WTC11 (cell line): ENCODE measurements around the gene SLC25A23. TPM values are rescaled to one million over a fixed set of nuclear protein-coding genes. Genes with fewer than 3 reads are reported as not detected.

Experiments used
- ATAC-seq: fragments of 200-7000 bp; cut with Tn5 transposase; 2 replicates; pipeline ENCODE4 v1.10.0; 2021; ENCODE audit warnings: mild to moderate bottlenecking, moderate library complexity
- CTCF ChIA-PET: fragments of 300-600 bp; sonication (Branson Sonifier 250); formaldehyde crosslinking; loops from one replicate; lab custom pipeline; 2021; ENCODE audit warnings: antibody characterized with exemption; lab: Charles Lee
- POLR2A ChIA-PET: fragments of 350-600 bp; sonication (Branson Sonifier 250); formaldehyde crosslinking; loops from one replicate; lab custom pipeline; 2021; ENCODE audit warnings: antibody characterized with exemption; lab: Charles Lee
- DNase-seq: peaks from one replicate; pipeline ENCODE4 v3.0.0; 2021; ENCODE audit warnings: low spot score
- H3K27ac Mint-ChIP-seq: 2 replicates; pipeline ENCODE4 v1.8.0; 2021; ENCODE audit warnings: mixed read lengths
- H3K27me3 Mint-ChIP-seq: 2 replicates; pipeline ENCODE4 v1.8.0; 2021; ENCODE audit warnings: low read depth, mild to moderate bottlenecking, moderate library complexity, mixed read lengths
- H3K36me3 Mint-ChIP-seq: 2 replicates; pipeline ENCODE4 v1.8.0; 2021; ENCODE audit warnings: mixed read lengths
- H3K4me1 Mint-ChIP-seq: 2 replicates; pipeline ENCODE4 v1.8.0; 2022; ENCODE audit warnings: mixed read lengths
- H3K4me3 Mint-ChIP-seq: 2 replicates; pipeline ENCODE4 v1.8.0; 2021; ENCODE audit warnings: mild to moderate bottlenecking, moderate library complexity, mixed read lengths
- H3K9me3 Mint-ChIP-seq: 2 replicates; pipeline ENCODE4 v1.8.0; 2021; ENCODE audit warnings: mixed read lengths
- CBFB ChIP-seq: sonication (generic); formaldehyde crosslinking; IDR thresholded peaks from 2 replicates; pipeline ENCODE4 v1.8.1; 2022; ENCODE audit warnings: mild to moderate bottlenecking, low read depth, missing genetic modification reagents
- CREB1 ChIP-seq: sonication (generic); formaldehyde crosslinking; IDR thresholded peaks from 2 replicates; pipeline ENCODE4 v1.8.0; 2023; ENCODE audit warnings: mild to moderate bottlenecking, missing genetic modification reagents
- EMX1 ChIP-seq: fragments of 250-450 bp; sonication (Bioruptor Pico); IDR thresholded peaks from 2 replicates; pipeline ENCODE4 v1.8.0; 2021; ENCODE audit warnings: mild to moderate bottlenecking
- ETV6 ChIP-seq: sonication (generic); formaldehyde crosslinking; IDR thresholded peaks from 2 replicates; pipeline ENCODE4 v1.8.1; 2022; ENCODE audit warnings: mild to moderate bottlenecking, missing genetic modification reagents
- GRHL2 ChIP-seq: fragments of 250-450 bp; sonication (Bioruptor Pico); IDR thresholded peaks from 2 replicates; pipeline ENCODE4 v1.8.0; 2022; ENCODE audit warnings: mild to moderate bottlenecking, moderate library complexity; ENCODE audit not compliant: insufficient replicate concordance, severe bottlenecking
- HMGXB4 ChIP-seq: sonication (generic); formaldehyde crosslinking; IDR thresholded peaks from 2 replicates; pipeline ENCODE4 v1.8.1; 2023; ENCODE audit warnings: mild to moderate bottlenecking, moderate library complexity, missing genetic modification reagents
- IRF1 ChIP-seq: sonication (generic); formaldehyde crosslinking; IDR thresholded peaks from 2 replicates; pipeline ENCODE4 v1.8.0; 2023; ENCODE audit warnings: missing genetic modification reagents
- MYBL2 ChIP-seq: sonication (generic); formaldehyde crosslinking; IDR thresholded peaks from 2 replicates; pipeline ENCODE4 v1.8.1; 2023; ENCODE audit warnings: mild to moderate bottlenecking, moderate library complexity, missing genetic modification reagents
- NFATC4 ChIP-seq: fragments of 250-450 bp; sonication (Bioruptor Pico); IDR thresholded peaks from 2 replicates; pipeline ENCODE4 v1.9.0; 2021; ENCODE audit warnings: mild to moderate bottlenecking
- NFYB ChIP-seq: sonication (generic); formaldehyde crosslinking; conservative IDR thresholded peaks from 2 replicates; pipeline ENCODE4 v1.8.0; 2022; ENCODE audit warnings: low read depth, missing genetic modification reagents
- NR1H2 ChIP-seq: sonication (generic); formaldehyde crosslinking; IDR thresholded peaks from 2 replicates; pipeline ENCODE4 v1.9.0; 2021; ENCODE audit warnings: mild to moderate bottlenecking, moderate library complexity, missing genetic modification reagents
- NR3C1 ChIP-seq: sonication (generic); formaldehyde crosslinking; conservative IDR thresholded peaks from 2 replicates; pipeline ENCODE4 v1.8.1; 2023; ENCODE audit warnings: low read depth, mild to moderate bottlenecking, missing genetic modification reagents
- RELA ChIP-seq: sonication (generic); formaldehyde crosslinking; IDR thresholded peaks from 2 replicates; pipeline ENCODE4 v1.8.1; 2022; ENCODE audit warnings: missing genetic modification reagents, mild to moderate bottlenecking, borderline replicate concordance
- SMAD4 ChIP-seq: sonication (generic); formaldehyde crosslinking; IDR thresholded peaks from 2 replicates; pipeline ENCODE4 v1.8.0; 2022; ENCODE audit warnings: mild to moderate bottlenecking, missing genetic modification reagents
- SOX15 ChIP-seq: fragments of 250-450 bp; sonication (Bioruptor Pico); IDR thresholded peaks from 2 replicates; pipeline ENCODE4 v1.9.0; 2021; ENCODE audit warnings: mild to moderate bottlenecking
- TEAD4 ChIP-seq: sonication (generic); formaldehyde crosslinking; IDR thresholded peaks from 2 replicates; pipeline ENCODE4 v1.8.0; 2022; ENCODE audit warnings: mild to moderate bottlenecking, missing genetic modification reagents
- ZNF138 ChIP-seq: sonication (generic); formaldehyde crosslinking; conservative IDR thresholded peaks from 2 replicates; pipeline ENCODE4 v1.8.1; 2022; ENCODE audit warnings: mild to moderate bottlenecking, moderate library complexity, missing genetic modification reagents
- ZNF232 ChIP-seq: sonication (generic); formaldehyde crosslinking; IDR thresholded peaks from 2 replicates; pipeline ENCODE4 v1.8.0; 2022; ENCODE audit warnings: mild to moderate bottlenecking, missing genetic modification reagents
- ZNF317 ChIP-seq: sonication (generic); formaldehyde crosslinking; IDR thresholded peaks from 2 replicates; pipeline ENCODE4 v1.8.1; 2023; ENCODE audit warnings: low read depth, mild to moderate bottlenecking, moderate library complexity, missing genetic modification reagents, borderline replicate concordance
- ZNF396 ChIP-seq: fragments of 250-450 bp; sonication (Bioruptor Pico); IDR thresholded peaks from 2 replicates; pipeline ENCODE4 v1.8.0; 2021; ENCODE audit warnings: mild to moderate bottlenecking, moderate library complexity, borderline replicate concordance
- total RNA-seq: library from RNA; stranded (reverse); gene quantifications from 3 replicates; pipeline ENCODE4 v1.2.3, GENCODE V29; 2021
- TF ChIP-seq, protein P1 (sequence below): sonication (generic); formaldehyde crosslinking; IDR thresholded peaks from 2 replicates; pipeline ENCODE4 v1.8.0; 2023; ENCODE audit warnings: missing genetic modification reagents, mild to moderate bottlenecking, borderline replicate concordance
- TF ChIP-seq, protein P2 (sequence below): sonication (generic); formaldehyde crosslinking; IDR thresholded peaks from 2 replicates; pipeline ENCODE4 v1.8.1; 2022; ENCODE audit warnings: low read depth, mild to moderate bottlenecking, moderate library complexity, missing genetic modification reagents, borderline replicate concordance
- TF ChIP-seq, protein P3 (sequence below): fragments of 200-600 bp; IDR thresholded peaks from 2 replicates; pipeline ENCODE4 v1.8.0; 2022; ENCODE audit warnings: antibody characterized with exemption
- TF ChIP-seq, protein P4 (sequence below): sonication (generic); formaldehyde crosslinking; IDR thresholded peaks from 2 replicates; pipeline ENCODE4 v1.8.1; 2023; ENCODE audit warnings: mild to moderate bottlenecking, missing genetic modification reagents, moderate library complexity
- TF ChIP-seq, protein P5 (sequence below): sonication (generic); formaldehyde crosslinking; IDR thresholded peaks from 2 replicates; pipeline ENCODE4 v1.8.1; 2022; ENCODE audit warnings: mild to moderate bottlenecking, moderate library complexity, missing genetic modification reagents

SLC25A23 gene
- total RNA-seq, 1 experiment from 2014 or later: 63.6 TPM

DNA sequence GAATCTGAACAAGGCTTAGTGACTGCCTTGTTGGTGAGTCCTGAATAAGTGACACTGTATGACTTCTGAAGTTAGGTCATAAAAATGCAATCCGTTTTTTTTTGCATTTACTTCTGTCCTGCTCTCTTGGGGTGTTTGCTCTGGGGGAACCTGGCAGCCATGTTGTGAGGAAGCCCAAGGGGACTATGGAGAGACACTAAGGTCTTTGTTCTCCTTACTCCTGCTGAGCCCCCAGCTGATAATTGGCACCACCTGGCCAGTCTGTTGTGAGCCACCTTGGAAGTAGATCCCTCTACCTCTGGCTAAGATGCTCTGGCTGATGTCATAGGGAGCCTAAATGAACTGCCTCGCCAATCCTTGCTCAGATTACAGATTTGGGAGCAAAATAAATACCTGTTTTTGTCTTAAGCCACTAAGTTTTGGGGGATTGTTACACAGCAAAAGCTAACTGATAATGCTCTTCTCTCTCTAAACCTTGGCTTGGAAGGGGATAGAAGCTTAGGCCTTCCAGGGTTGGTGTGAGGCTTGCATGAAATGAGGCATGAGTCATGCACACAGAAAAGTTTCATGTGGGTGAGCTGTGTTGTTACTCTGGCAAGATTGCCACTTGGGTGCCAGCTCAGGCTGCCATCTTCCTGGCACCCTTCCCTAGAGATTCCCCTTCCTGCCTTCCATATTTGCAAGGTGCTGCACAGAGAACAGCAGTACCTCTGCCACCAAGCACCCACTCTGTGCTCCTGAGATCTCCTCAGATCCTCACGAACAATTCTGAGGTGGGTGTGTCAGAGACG is 32.4 kb upstream of the SLC25A23 start:
- ATAC-seq (no peak), DNase-seq (no peak)
- ChIA-PET CTCF (interaction anchor here (0.8 kb wide), 1 partner anchor 60 kb away, joined by 3 read pairs; no protein-coding TSS in a partner anchor), POLR2A (no interaction called here)
- Mint-ChIP-seq H3K27ac (no peak overlapping the region), H3K4me1 (no peaks in the 10 kb centered on the region), H3K9me3 (peaks cover 11% of the 10 kb centered on the region), H3K4me3 (no peak overlapping the region), H3K27me3 (peaks cover 17% of the 10 kb centered on the region), H3K36me3 (no peaks in the 10 kb centered on the region)
- TF ChIP-seq ZNF317 (CRISPR knock-in tag) (no peak), ZNF232 (CRISPR knock-in tag) (no peak), SMAD4 (CRISPR knock-in tag) (no peak), SOX15 (CRISPR knock-in tag) (no peak), NR1H2 (no peak), HMGXB4 (CRISPR knock-in tag) (no peak), NFATC4 (CRISPR knock-in tag) (no peak), NR3C1 (no peak), TEAD4 (CRISPR knock-in tag) (no peak), CBFB (no peak), CREB1 (CRISPR knock-in tag) (no peak), ZNF138 (no peak), ZNF396 (CRISPR knock-in tag) (no peak), NFYB (CRISPR knock-in tag) (no peak)
- TF ChIP-seq, protein P1, sequence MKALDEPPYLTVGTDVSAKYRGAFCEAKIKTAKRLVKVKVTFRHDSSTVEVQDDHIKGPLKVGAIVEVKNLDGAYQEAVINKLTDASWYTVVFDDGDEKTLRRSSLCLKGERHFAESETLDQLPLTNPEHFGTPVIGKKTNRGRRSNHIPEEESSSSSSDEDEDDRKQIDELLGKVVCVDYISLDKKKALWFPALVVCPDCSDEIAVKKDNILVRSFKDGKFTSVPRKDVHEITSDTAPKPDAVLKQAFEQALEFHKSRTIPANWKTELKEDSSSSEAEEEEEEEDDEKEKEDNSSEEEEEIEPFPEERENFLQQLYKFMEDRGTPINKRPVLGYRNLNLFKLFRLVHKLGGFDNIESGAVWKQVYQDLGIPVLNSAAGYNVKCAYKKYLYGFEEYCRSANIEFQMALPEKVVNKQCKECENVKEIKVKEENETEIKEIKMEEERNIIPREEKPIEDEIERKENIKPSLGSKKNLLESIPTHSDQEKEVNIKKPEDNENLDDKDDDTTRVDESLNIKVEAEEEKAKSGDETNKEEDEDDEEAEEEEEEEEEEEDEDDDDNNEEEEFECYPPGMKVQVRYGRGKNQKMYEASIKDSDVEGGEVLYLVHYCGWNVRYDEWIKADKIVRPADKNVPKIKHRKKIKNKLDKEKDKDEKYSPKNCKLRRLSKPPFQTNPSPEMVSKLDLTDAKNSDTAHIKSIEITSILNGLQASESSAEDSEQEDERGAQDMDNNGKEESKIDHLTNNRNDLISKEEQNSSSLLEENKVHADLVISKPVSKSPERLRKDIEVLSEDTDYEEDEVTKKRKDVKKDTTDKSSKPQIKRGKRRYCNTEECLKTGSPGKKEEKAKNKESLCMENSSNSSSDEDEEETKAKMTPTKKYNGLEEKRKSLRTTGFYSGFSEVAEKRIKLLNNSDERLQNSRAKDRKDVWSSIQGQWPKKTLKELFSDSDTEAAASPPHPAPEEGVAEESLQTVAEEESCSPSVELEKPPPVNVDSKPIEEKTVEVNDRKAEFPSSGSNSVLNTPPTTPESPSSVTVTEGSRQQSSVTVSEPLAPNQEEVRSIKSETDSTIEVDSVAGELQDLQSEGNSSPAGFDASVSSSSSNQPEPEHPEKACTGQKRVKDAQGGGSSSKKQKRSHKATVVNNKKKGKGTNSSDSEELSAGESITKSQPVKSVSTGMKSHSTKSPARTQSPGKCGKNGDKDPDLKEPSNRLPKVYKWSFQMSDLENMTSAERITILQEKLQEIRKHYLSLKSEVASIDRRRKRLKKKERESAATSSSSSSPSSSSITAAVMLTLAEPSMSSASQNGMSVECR (CRISPR knock-in tag): no peak
- TF ChIP-seq, protein P2, sequence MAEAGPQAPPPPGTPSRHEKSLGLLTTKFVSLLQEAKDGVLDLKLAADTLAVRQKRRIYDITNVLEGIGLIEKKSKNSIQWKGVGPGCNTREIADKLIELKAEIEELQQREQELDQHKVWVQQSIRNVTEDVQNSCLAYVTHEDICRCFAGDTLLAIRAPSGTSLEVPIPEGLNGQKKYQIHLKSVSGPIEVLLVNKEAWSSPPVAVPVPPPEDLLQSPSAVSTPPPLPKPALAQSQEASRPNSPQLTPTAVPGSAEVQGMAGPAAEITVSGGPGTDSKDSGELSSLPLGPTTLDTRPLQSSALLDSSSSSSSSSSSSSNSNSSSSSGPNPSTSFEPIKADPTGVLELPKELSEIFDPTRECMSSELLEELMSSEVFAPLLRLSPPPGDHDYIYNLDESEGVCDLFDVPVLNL: no peak
- TF ChIP-seq, protein P3, sequence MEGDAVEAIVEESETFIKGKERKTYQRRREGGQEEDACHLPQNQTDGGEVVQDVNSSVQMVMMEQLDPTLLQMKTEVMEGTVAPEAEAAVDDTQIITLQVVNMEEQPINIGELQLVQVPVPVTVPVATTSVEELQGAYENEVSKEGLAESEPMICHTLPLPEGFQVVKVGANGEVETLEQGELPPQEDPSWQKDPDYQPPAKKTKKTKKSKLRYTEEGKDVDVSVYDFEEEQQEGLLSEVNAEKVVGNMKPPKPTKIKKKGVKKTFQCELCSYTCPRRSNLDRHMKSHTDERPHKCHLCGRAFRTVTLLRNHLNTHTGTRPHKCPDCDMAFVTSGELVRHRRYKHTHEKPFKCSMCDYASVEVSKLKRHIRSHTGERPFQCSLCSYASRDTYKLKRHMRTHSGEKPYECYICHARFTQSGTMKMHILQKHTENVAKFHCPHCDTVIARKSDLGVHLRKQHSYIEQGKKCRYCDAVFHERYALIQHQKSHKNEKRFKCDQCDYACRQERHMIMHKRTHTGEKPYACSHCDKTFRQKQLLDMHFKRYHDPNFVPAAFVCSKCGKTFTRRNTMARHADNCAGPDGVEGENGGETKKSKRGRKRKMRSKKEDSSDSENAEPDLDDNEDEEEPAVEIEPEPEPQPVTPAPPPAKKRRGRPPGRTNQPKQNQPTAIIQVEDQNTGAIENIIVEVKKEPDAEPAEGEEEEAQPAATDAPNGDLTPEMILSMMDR: no peak

DNA sequence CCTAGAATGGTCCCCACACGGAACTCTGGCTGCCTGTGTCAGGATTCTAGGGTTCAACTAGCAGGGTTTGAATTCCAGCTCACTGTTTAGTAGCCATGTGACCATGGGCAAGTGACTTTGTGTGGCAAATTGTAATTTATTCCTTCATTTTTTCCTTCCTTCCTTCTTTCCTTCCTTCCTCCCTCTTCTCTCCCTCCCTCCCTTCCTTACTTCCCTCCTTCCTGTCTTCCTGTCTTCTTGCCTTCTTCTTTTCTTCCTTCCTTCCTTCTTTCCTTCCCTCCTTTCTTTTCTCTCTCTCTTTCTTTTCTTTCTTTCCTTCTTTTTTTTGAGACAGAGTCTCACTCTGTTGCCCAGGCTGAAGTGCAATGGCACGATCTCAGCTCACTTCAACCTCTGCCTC is 30.5 kb upstream of the SLC25A23 start:
- ChIA-PET CTCF (no interaction called here), POLR2A (interaction anchor here (0.6 kb wide), 1 partner anchor 90 kb away, joined by 3 read pairs; no protein-coding TSS in a partner anchor)
- H3K9me3 Mint-ChIP-seq: peaks cover 11% of the 10 kb centered on the region
- H3K4me3 Mint-ChIP-seq: no peak overlapping the region
- H3K27ac Mint-ChIP-seq: no peak overlapping the region
- peaks cover 17% of the 10 kb centered on the region for H3K27me3 Mint-ChIP-seq
- ATAC-seq (no peak), DNase-seq (no peak)
- H3K36me3 Mint-ChIP-seq: no peaks in the 10 kb centered on the region
- no peaks in the 10 kb centered on the region for H3K4me1 Mint-ChIP-seq
- no peak for TF ChIP-seq ETV6
- TF ChIP-seq, protein P4, sequence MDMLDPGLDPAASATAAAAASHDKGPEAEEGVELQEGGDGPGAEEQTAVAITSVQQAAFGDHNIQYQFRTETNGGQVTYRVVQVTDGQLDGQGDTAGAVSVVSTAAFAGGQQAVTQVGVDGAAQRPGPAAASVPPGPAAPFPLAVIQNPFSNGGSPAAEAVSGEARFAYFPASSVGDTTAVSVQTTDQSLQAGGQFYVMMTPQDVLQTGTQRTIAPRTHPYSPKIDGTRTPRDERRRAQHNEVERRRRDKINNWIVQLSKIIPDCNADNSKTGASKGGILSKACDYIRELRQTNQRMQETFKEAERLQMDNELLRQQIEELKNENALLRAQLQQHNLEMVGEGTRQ (CRISPR knock-in tag): no peak
- no peak for TF ChIP-seq RELA
- TF ChIP-seq MYBL2: no peak
- TF ChIP-seq, protein P5, sequence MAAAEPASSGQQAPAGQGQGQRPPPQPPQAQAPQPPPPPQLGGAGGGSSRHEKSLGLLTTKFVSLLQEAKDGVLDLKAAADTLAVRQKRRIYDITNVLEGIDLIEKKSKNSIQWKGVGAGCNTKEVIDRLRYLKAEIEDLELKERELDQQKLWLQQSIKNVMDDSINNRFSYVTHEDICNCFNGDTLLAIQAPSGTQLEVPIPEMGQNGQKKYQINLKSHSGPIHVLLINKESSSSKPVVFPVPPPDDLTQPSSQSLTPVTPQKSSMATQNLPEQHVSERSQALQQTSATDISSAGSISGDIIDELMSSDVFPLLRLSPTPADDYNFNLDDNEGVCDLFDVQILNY (CRISPR knock-in tag): no peak
- no peak for TF ChIP-seq GRHL2
- no peak for TF ChIP-seq ZNF138
- no peak for TF ChIP-seq EMX1 (CRISPR knock-in tag)
- no peak for TF ChIP-seq IRF1 (CRISPR knock-in tag)
